ENCODE data around the gene CLRN1. TPM values are rescaled to one million over a fixed set of nuclear protein-coding genes. Genes with fewer than 3 reads are reported as not detected.
A peak's percentile ranks its signal among the peaks of the same experiment; 100 is the strongest.

The CLRN1 gene
- polyA plus RNA-seq (2012; ENCODE audit: insufficient read length, low read depth), result not detected

- TF ChIP-seq SIN3A (IDR thresholded peaks at IDR 0.05; ENCODE audit: borderline replicate concordance, insufficient read depth, low read length) (no peak), FOXP2 (optimal IDR thresholded peaks at IDR 0.05; ENCODE audit: borderline replicate concordance, extremely low read depth, extremely low read length, insufficient read depth) (no peak), POLR2AphosphoS5 (IDR thresholded peaks at IDR 0.05; ENCODE audit: low read depth, low read length) (no peak), REST (IDR thresholded peaks at IDR 0.05; ENCODE audit: insufficient read depth in 1 of 2, low read depth in 2 of 2, low read length in 2 of 2) (peak in 1 of 2 experiments; percentile 69; a peak in 1 of 4 replicates), TAF1 (IDR thresholded peaks at IDR 0.05; ENCODE audit: borderline replicate concordance, insufficient read depth, low read length) (no peak)
Measured at GRCh38 chr3:150972366-150973071, at the start of gene CLRN1. Gene CLRN1, minus strand, starts transcription at chr3:150972727. Its CDS starts 19 bp downstream, at chr3:150972708.

GRCh38 chr3:151016478-151016795 lies 43.9 kb upstream of the CLRN1 start:
- TF ChIP-seq POLR2AphosphoS5 (IDR thresholded peaks at IDR 0.05; ENCODE audit: low read depth, low read length) (no peak), TAF1 (IDR thresholded peaks at IDR 0.05; ENCODE audit: borderline replicate concordance, insufficient read depth, low read length) (no peak), SIN3A (IDR thresholded peaks at IDR 0.05; ENCODE audit: borderline replicate concordance, insufficient read depth, low read length) (no peak), REST (IDR thresholded peaks at IDR 0.05; ENCODE audit: insufficient read depth in 1 of 2, low read depth in 2 of 2, low read length in 2 of 2) (no peak), FOXP2 (optimal IDR thresholded peaks at IDR 0.05; ENCODE audit: borderline replicate concordance, extremely low read depth, extremely low read length, insufficient read depth) (no peak)

GRCh38 chr3:151015767-151016477 lies 43.4 kb upstream of the CLRN1 start:
- TF ChIP-seq SIN3A (IDR thresholded peaks at IDR 0.05; ENCODE audit: borderline replicate concordance, insufficient read depth, low read length), result no peak
- no peak for TF ChIP-seq REST (IDR thresholded peaks at IDR 0.05; ENCODE audit: insufficient read depth in 1 of 2, low read depth in 2 of 2, low read length in 2 of 2)
- no peak for TF ChIP-seq POLR2AphosphoS5 (IDR thresholded peaks at IDR 0.05; ENCODE audit: low read depth, low read length)
- no peak for TF ChIP-seq TAF1 (IDR thresholded peaks at IDR 0.05; ENCODE audit: borderline replicate concordance, insufficient read depth, low read length)
- no peak for TF ChIP-seq FOXP2 (optimal IDR thresholded peaks at IDR 0.05; ENCODE audit: borderline replicate concordance, extremely low read depth, extremely low read length, insufficient read depth)

GRCh38 chr3:151015181-151015580 lies 42.7 kb upstream of the CLRN1 start:
- TF ChIP-seq POLR2AphosphoS5 (IDR thresholded peaks at IDR 0.05; ENCODE audit: low read depth, low read length) (no peak), SIN3A (IDR thresholded peaks at IDR 0.05; ENCODE audit: borderline replicate concordance, insufficient read depth, low read length) (no peak), FOXP2 (optimal IDR thresholded peaks at IDR 0.05; ENCODE audit: borderline replicate concordance, extremely low read depth, extremely low read length, insufficient read depth) (no peak), TAF1 (IDR thresholded peaks at IDR 0.05; ENCODE audit: borderline replicate concordance, insufficient read depth, low read length) (no peak), REST (IDR thresholded peaks at IDR 0.05; ENCODE audit: insufficient read depth in 1 of 2, low read depth in 2 of 2, low read length in 2 of 2) (no peak)
